HEK293T (cell line): ENCODE results near the gene SPECC1L.

Experiments
- CTCF ChIA-PET: fragments of 350-600 bp; formaldehyde crosslinking; extraction: SDS; loops from one replicate; lab custom pipeline; 2021; ENCODE audit warnings: antibody characterized with exemption, inconsistent platforms; lab: Yijun Ruan, JAX
- POLR2A ChIA-PET: fragments of 350-600 bp; formaldehyde crosslinking; extraction: SDS; loops from one replicate; lab custom pipeline; 2020; ENCODE audit warnings: antibody characterized with exemption, inconsistent platforms; lab: Yijun Ruan, JAX
- DNase-seq: peaks from one replicate; pipeline ENCODE4 v3.0.0; 2012; ENCODE audit warnings: mixed read lengths; ENCODE audit errors: extremely low spot score
- ARNT ChIP-seq: fragments of 450-650 bp; IDR thresholded peaks from 2 replicates; pipeline ENCODE4 v1.6.1; 2017; ENCODE audit warnings: mild to moderate bottlenecking
- BHLHE40 ChIP-seq: fragments of 450-650 bp; IDR thresholded peaks from 2 replicates; pipeline ENCODE4 v1.6.1; 2016; ENCODE audit warnings: mild to moderate bottlenecking, moderate library complexity, borderline replicate concordance
- CTBP1 ChIP-seq: fragments of 450-650 bp; IDR thresholded peaks from 2 replicates; pipeline ENCODE4 v1.6.1; 2016; ENCODE audit warnings: borderline replicate concordance
- ELF4 ChIP-seq: fragments of 450-650 bp; IDR thresholded peaks from 2 replicates; pipeline ENCODE4 v1.6.1; 2017; ENCODE audit warnings: antibody characterized with exemption
- FOXA1 ChIP-seq: fragments of 450-650 bp; IDR thresholded peaks from 2 replicates; pipeline ENCODE4 v1.6.1; 2016; ENCODE audit warnings: mild to moderate bottlenecking
- FOXK2 ChIP-seq: fragments of 450-650 bp; IDR thresholded peaks from 2 replicates; pipeline ENCODE4 v1.6.1; 2016; ENCODE audit warnings: mild to moderate bottlenecking
- FOXM1 ChIP-seq: fragments of 450-650 bp; IDR thresholded peaks from 2 replicates; pipeline ENCODE4 v1.6.1; 2017; ENCODE audit warnings: mild to moderate bottlenecking, borderline replicate concordance
- HDGF ChIP-seq: fragments of 450-650 bp; IDR thresholded peaks from 2 replicates; pipeline ENCODE4 v1.6.1; 2017; ENCODE audit warnings: antibody characterized with exemption, borderline replicate concordance
- L3MBTL2 ChIP-seq: fragments of 450-650 bp; conservative IDR thresholded peaks from 2 replicates; pipeline ENCODE4 v1.6.1; 2016; ENCODE audit warnings: mild to moderate bottlenecking
- LEF1 ChIP-seq: fragments of 450-650 bp; IDR thresholded peaks from 2 replicates; pipeline ENCODE4 v1.6.1; 2017; ENCODE audit warnings: mild to moderate bottlenecking, borderline replicate concordance
- NFRKB ChIP-seq: fragments of 450-650 bp; IDR thresholded peaks from 2 replicates; pipeline ENCODE4 v1.6.1; 2016; ENCODE audit warnings: mild to moderate bottlenecking, moderate library complexity
- PKNOX1 ChIP-seq: fragments of 450-650 bp; IDR thresholded peaks from 2 replicates; pipeline ENCODE4 v1.6.1; 2016
- SP1 ChIP-seq: fragments of 450-650 bp; IDR thresholded peaks from 2 replicates; pipeline ENCODE4 v1.6.1; 2017
- SUZ12 ChIP-seq: fragments of 450-650 bp; IDR thresholded peaks from 2 replicates; pipeline ENCODE4 v1.6.1; 2016; ENCODE audit warnings: mild to moderate bottlenecking
- TARDBP ChIP-seq: fragments of 450-650 bp; IDR thresholded peaks from 2 replicates; pipeline ENCODE4 v1.6.1; 2016
- ZNF384 ChIP-seq: fragments of 450-650 bp; IDR thresholded peaks from 2 replicates; pipeline ENCODE4 v1.6.1; 2016

SPECC1L gene

GRCh38 chr22:24418786-24419474, 148.3 kb downstream of the SPECC1L start:
- TF ChIP-seq ELF4 (no peak), HDGF (no peak), FOXM1 (no peak), SP1 (no peak), CTBP1 (no peak), PKNOX1 (no peak)
- no peak for DNase-seq
- ChIA-PET CTCF (no interaction called here), POLR2A (no interaction called here)

GRCh38 chr22:24419475-24419850, 148.8 kb downstream of the SPECC1L start:
- POLR2A ChIA-PET, result no interaction called here
- TF ChIP-seq NFRKB (no peak), SUZ12 (no peak)
- no peak for DNase-seq
- CTCF ChIA-PET, result no interaction called here

- ChIA-PET CTCF (interaction anchor here (1.2 kb wide), 1 partner anchor 85 kb away, joined by 6 read pairs; no protein-coding TSS in a partner anchor), POLR2A (no interaction called here)
- no peak for TF ChIP-seq CTBP1
- TF ChIP-seq SUZ12, result no peak
- TF ChIP-seq TARDBP, result no peak
- TF ChIP-seq FOXK2, result no peak
- no peak for TF ChIP-seq ZNF384
- no peak for DNase-seq
These were observed 149.7 kb downstream of the SPECC1L start for GRCh38 chr22:24420072-24420976.

GRCh38 chr22:24420977-24421343, 150.3 kb downstream of the SPECC1L start:
- no peak for DNase-seq
- ChIA-PET POLR2A (no interaction called here), CTCF (interaction anchor here (0.9 to 1.7 kb wide), 3 partner anchors 39 to 84 kb away, joined by 3 to 6 read pairs (median 4); no protein-coding TSS in a partner anchor)
- no peak for TF ChIP-seq SP1
- TF ChIP-seq CTBP1, result no peak
- TF ChIP-seq TARDBP, result no peak
- TF ChIP-seq ELF4, result no peak
- TF ChIP-seq LEF1, result no peak
- no peak for TF ChIP-seq BHLHE40
- TF ChIP-seq L3MBTL2, result no peak
- TF ChIP-seq FOXM1, result no peak
- TF ChIP-seq SUZ12, result no peak
- no peak for TF ChIP-seq ARNT
- no peak for TF ChIP-seq PKNOX1
- no peak for TF ChIP-seq NFRKB
- TF ChIP-seq HDGF, result no peak
- TF ChIP-seq FOXA1, result no peak
- TF ChIP-seq FOXK2, result no peak
- TF ChIP-seq ZNF384, result no peak

GRCh38 chr22:24421428-24421931, 150.8 kb downstream of the SPECC1L start:
- TF ChIP-seq TARDBP (no peak), FOXM1 (no peak), FOXA1 (no peak), NFRKB (no peak), ZNF384 (no peak), CTBP1 (no peak), HDGF (no peak), SP1 (no peak), LEF1 (no peak), PKNOX1 (no peak), BHLHE40 (no peak), FOXK2 (no peak), ELF4 (no peak)
- ChIA-PET CTCF (interaction anchor here (0.7 to 1.7 kb wide), 5 partner anchors 19 to 101 kb away, joined by 3 to 8 read pairs (median 5); no protein-coding TSS in a partner anchor), POLR2A (no interaction called here)
- peak; percentile 37 for DNase-seq

- CTCF ChIA-PET, result interaction anchor here (0.7 to 1.7 kb wide), 6 partner anchors 18 to 100 kb away, joined by 3 to 8 read pairs (median 4); no protein-coding TSS in a partner anchor
- no peak for TF ChIP-seq ZNF384
- no peak for TF ChIP-seq ELF4
- TF ChIP-seq SUZ12, result no peak
- no peak for TF ChIP-seq NFRKB
- TF ChIP-seq FOXM1, result no peak
- no peak for TF ChIP-seq LEF1
- TF ChIP-seq ARNT, result no peak
- no peak for TF ChIP-seq PKNOX1
- no peak for TF ChIP-seq CTBP1
- no peak for TF ChIP-seq SP1
- TF ChIP-seq L3MBTL2, result no peak
- no peak for TF ChIP-seq FOXK2
- TF ChIP-seq BHLHE40, result no peak
- TF ChIP-seq FOXA1, result no peak
- DNase-seq, result no peak
- POLR2A ChIA-PET, result interaction anchor here (1.1 kb wide), 1 partner anchor 20 kb away, joined by 3 read pairs; no protein-coding TSS in a partner anchor
These were observed 151.6 kb downstream of the SPECC1L start for GRCh38 chr22:24422102-24422665.
